H1 (cell line): ENCODE data around the gene WBP1L.

Source experiments
- CEBPB ChIP-seq: IDR thresholded peaks from 2 replicates; pipeline ENCODE4 v1.6.1; 2012; ENCODE audit warnings: low read depth, low read length
- EGR1 ChIP-seq: IDR thresholded peaks from 2 replicates; pipeline ENCODE4 v1.6.1; 2011; ENCODE audit warnings: low read depth, low read length, borderline replicate concordance
- EP300 ChIP-seq, 2 experiments: IDR thresholded peaks; 1 replicate in 1 of 2; 2 replicates in 1 of 2; pipeline ENCODE4 v1.6.1; 2011 to 2012; ENCODE audit warnings: low read depth in 2 of 2, low read length in 2 of 2, mild to moderate bottlenecking in 2 of 2, borderline replicate concordance in 1 of 2, inconsistent platforms in 1 of 2, moderate library complexity in 1 of 2
- EZH2 ChIP-seq: fragments of 200-600 bp; sonication (generic); IDR thresholded peaks from 2 replicates; pipeline ENCODE4 v1.7.1; 2012; ENCODE audit warnings: low read depth, mild to moderate bottlenecking, moderate library complexity, low read length, inconsistent platforms; ENCODE audit not compliant: severe bottlenecking
- MAFK ChIP-seq: IDR thresholded peaks from 2 replicates; pipeline ENCODE4 v1.6.1; 2012; ENCODE audit warnings: low read depth, mild to moderate bottlenecking, improper control_type of control experiment, low read length
- PHF8 ChIP-seq: fragments of 200-600 bp; sonication (generic); conservative IDR thresholded peaks from 2 replicates; pipeline ENCODE4 v1.7.1; 2012; ENCODE audit warnings: low read depth, mild to moderate bottlenecking, inconsistent platforms, low read length, moderate library complexity
- RBBP5 ChIP-seq: IDR thresholded peaks from 2 replicates; pipeline ENCODE4 v1.7.1; 2012; ENCODE audit warnings: low read depth, mild to moderate bottlenecking, inconsistent platforms, low read length, moderate library complexity, borderline replicate concordance
- TAF7 ChIP-seq: optimal IDR thresholded peaks from 2 replicates; pipeline ENCODE3; 2011; ENCODE audit warnings: low read depth, mild to moderate bottlenecking, inconsistent platforms, low read length, moderate library complexity, borderline replicate concordance
- YY1 ChIP-seq: IDR thresholded peaks from 2 replicates; pipeline ENCODE4 v1.6.1; 2011; ENCODE audit warnings: low read depth, mild to moderate bottlenecking, low read length
- TF ChIP-seq, protein P1 (sequence below), 3 experiments: IDR thresholded peaks; 1 replicate in 2 of 3; 2 replicates in 1 of 3; pipeline versions ENCODE4 v1.5.1 to v1.6.1; 2011; ENCODE audit warnings: low read length in 3 of 3, mild to moderate bottlenecking in 3 of 3, inconsistent platforms in 2 of 3, low read depth in 1 of 3, moderate library complexity in 1 of 3; ENCODE audit not compliant: insufficient read depth in 1 of 3; ENCODE audit errors: control extremely low read depth in 1 of 3
- TF ChIP-seq, protein P2 (sequence below): IDR thresholded peaks from 2 replicates; pipeline ENCODE4 v1.6.1; 2012; ENCODE audit warnings: low read length, inconsistent platforms
- TF ChIP-seq, protein P3 (sequence below): IDR thresholded peaks from 2 replicates; pipeline ENCODE4 v1.6.1; 2012; ENCODE audit warnings: inconsistent platforms
- TF ChIP-seq, protein P4 (sequence below): IDR thresholded peaks from 2 replicates; pipeline ENCODE4 v1.6.1; 2011; ENCODE audit warnings: low read length, improper control_type of control experiment

DNA sequence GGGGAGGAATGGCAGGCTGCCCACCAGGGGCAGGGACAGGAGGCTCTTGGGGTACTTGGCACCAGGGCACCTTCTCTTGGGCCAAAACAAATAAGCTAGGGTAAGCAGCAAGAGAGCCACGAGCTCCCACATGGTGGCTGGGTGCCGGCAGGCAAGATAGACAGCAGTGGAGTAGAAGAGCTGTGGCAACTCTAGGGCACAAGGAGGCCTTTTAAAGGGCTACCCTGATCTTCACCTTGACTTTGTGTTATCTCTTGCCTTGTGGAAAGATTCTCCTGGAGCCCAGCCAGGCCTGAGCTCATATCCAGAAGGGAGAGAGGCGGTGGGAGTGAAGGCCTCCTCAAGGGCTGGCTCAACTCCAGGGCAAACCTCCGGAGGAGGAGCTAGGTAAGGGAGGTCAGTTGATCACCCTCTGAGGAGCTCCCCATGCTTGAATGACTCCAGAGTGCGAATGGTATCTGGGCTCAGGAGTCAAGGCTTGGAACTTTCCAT lies 93.5 kb downstream of the WBP1L start, which contains the start of gene CYP17A1:
- TF ChIP-seq, protein P1, sequence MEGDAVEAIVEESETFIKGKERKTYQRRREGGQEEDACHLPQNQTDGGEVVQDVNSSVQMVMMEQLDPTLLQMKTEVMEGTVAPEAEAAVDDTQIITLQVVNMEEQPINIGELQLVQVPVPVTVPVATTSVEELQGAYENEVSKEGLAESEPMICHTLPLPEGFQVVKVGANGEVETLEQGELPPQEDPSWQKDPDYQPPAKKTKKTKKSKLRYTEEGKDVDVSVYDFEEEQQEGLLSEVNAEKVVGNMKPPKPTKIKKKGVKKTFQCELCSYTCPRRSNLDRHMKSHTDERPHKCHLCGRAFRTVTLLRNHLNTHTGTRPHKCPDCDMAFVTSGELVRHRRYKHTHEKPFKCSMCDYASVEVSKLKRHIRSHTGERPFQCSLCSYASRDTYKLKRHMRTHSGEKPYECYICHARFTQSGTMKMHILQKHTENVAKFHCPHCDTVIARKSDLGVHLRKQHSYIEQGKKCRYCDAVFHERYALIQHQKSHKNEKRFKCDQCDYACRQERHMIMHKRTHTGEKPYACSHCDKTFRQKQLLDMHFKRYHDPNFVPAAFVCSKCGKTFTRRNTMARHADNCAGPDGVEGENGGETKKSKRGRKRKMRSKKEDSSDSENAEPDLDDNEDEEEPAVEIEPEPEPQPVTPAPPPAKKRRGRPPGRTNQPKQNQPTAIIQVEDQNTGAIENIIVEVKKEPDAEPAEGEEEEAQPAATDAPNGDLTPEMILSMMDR (IDR thresholded peaks at IDR 0.05; ENCODE audit: control extremely low read depth in 1 of 3, insufficient read depth in 1 of 3, low read depth in 1 of 3, low read length in 3 of 3), result no peak
- TF ChIP-seq EGR1 (no peak), MAFK (no peak), EZH2 (no peak), RBBP5 (no peak), EP300 (IDR thresholded peaks at IDR 0.05; ENCODE audit: borderline replicate concordance in 1 of 2, low read depth in 2 of 2, low read length in 2 of 2) (no peak), CEBPB (no peak), PHF8 (no peak), YY1 (no peak), TAF7 (no peak)
- TF ChIP-seq, protein P2, sequence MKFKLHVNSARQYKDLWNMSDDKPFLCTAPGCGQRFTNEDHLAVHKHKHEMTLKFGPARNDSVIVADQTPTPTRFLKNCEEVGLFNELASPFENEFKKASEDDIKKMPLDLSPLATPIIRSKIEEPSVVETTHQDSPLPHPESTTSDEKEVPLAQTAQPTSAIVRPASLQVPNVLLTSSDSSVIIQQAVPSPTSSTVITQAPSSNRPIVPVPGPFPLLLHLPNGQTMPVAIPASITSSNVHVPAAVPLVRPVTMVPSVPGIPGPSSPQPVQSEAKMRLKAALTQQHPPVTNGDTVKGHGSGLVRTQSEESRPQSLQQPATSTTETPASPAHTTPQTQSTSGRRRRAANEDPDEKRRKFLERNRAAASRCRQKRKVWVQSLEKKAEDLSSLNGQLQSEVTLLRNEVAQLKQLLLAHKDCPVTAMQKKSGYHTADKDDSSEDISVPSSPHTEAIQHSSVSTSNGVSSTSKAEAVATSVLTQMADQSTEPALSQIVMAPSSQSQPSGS, result no peak
- TF ChIP-seq, protein P3, sequence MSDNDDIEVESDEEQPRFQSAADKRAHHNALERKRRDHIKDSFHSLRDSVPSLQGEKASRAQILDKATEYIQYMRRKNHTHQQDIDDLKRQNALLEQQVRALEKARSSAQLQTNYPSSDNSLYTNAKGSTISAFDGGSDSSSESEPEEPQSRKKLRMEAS, result no peak
- TF ChIP-seq, protein P4, sequence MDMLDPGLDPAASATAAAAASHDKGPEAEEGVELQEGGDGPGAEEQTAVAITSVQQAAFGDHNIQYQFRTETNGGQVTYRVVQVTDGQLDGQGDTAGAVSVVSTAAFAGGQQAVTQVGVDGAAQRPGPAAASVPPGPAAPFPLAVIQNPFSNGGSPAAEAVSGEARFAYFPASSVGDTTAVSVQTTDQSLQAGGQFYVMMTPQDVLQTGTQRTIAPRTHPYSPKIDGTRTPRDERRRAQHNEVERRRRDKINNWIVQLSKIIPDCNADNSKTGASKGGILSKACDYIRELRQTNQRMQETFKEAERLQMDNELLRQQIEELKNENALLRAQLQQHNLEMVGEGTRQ, result no peak
